Esophagus muscularis mucosa (tissue), 3 donors: Measurements from ENCODE around the gene MYO1E.

Experiments
- CTCF ChIP-seq, 3 experiments: fragments of 200-600 bp in 2 of 3; fragments of 450-650 bp in 1 of 3; sonication (generic) in 2 of 3; IDR thresholded peaks; one replicate each; pipeline ENCODE4 v1.5.1; 2017 to 2019; ENCODE audit warnings: antibody characterized with exemption in 3 of 3, mild to moderate bottlenecking in 2 of 3, moderate library complexity in 1 of 3
- POLR2AphosphoS5 ChIP-seq, 2 donors: sonication (generic); formaldehyde crosslinking; IDR thresholded peaks; one replicate each; pipeline ENCODE4 v1.6.1; 2017; ENCODE audit warnings: antibody characterized with exemption in 2 of 2

GRCh38 chr15:59300618-59301139 lies 72.0 kb downstream of the MYO1E start:
- TF ChIP-seq CTCF (IDR thresholded peaks at IDR 0.05), result no peak
- no peak for TF ChIP-seq POLR2AphosphoS5 (IDR thresholded peaks at IDR 0.05)
